ENCODE data around the gene PAK5.

PAK5 gene

DNA sequence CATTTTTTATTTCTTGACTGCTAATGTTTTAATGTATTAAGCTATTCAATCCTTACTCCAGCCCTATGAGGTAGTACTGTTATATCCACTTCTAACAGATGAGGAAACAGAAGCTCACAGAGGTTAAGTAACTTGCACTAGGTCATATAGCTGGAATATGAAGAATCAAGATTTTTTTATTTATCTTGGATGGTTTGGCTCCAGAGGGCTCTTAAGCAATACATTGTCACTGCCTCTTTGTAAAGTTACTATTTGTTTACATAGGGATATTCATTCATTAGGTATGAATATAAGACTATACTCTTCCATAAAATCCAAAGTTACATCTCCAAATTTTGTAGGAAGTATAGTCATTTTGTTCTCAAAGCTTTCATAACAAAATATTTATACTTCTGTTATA, 210.7 kb downstream of the PAK5 start:
- in situ Hi-C loops (cut with HindIII; ENCODE audit: low sequenced_read_pairs) = loop anchor here (25.0 kb wide), 2 partner anchors 484 to 659 kb away; no protein-coding TSS in a partner anchor

DNA sequence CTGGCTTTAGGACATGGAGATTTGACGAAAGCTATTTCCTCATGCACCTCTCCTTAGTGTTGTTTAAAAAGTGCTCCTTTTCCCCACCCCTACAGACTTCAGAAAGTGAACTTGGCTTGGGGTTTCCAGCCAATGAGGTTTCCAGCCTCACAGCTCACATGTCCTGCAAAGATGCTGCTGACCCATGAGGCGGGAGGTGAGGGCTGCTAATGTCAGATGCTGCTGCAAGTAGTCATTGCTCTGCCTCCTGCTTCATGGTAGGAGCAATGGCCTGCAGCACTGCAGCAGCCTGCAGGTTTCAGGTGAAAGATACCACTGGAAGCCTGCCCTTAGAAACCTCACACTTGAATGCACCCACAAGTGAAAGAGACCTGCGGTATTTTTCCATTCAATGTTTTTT, 211.7 kb downstream of the PAK5 start:
- in situ Hi-C loops (cut with HindIII; ENCODE audit: low sequenced_read_pairs) = loop anchor here (25.0 kb wide), 2 partner anchors 485 to 660 kb away; no protein-coding TSS in a partner anchor

DNA sequence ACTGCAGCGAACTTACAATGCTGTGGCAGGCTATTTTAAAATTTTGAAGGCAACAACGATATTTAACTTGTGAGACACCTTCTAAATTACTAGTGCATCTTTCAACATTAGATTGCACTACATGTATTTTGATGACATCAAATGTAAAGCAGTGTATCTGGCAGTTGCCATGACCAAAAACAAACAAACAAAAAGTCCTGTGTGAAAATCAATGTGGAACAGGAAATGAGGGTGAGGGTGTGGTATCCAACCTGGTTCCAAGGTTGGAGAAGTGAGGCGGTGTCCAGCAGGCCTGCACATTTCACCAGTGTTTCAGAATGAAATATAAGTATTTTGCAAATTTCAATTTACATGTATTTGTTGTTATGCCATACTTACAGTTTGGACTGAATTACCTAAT, 212.5 kb downstream of the PAK5 start:
- in situ Hi-C loops (cut with HindIII; ENCODE audit: low sequenced_read_pairs) = loop anchor here (25.0 kb wide), 2 partner anchors 486 to 661 kb away; no protein-coding TSS in a partner anchor

DNA sequence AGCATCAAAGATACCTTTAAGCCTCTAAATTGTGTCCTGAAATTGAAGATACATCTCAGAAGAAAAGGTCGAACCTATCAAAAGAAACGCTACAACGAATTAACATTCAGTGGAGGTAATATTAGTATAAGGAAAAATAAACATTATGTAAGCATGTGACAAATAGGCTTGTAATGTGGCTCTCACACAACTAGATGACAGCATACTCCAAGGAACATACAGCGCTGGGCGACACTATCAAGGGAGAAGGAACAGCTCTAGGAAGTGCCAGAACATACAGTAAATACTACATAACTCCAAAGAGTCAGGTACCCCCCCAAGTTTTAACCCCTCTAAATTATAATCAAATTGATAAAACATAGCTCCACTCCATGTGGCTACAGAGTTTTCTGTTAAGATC, 220.9 kb downstream of the PAK5 start:
- in situ Hi-C loops (cut with HindIII; ENCODE audit: low sequenced_read_pairs) = no loop called here

DNA sequence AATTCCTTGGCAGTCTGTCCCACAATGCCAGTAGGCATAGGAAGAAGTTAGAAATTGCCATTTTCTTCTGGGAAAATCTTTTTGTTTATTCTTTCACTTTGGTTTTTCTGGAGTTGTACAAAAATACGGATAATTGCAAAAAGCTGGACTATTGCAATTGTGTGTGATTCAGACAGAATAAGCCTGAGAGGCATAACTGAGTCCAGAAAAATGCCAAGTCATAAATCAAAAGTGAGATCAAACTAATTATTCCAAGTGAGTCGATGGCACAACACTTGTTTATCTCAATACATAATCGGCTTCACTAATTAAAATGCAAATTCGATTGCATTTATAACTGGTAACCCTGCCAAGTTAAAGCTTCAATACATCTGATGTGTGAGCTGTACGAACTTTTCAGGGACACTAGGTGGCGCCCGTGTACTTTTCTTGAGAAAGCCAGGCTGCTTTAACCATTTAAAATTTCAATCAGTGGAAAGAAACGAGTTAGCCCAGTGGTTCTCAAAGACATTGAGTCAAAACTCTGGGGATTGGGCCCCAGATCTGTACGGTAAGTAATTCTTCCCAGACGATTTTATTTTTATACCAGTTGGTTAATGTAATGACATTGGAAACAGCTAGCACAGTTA, 221.9 kb downstream of the PAK5 start:
- in situ Hi-C loops (cut with HindIII; ENCODE audit: low sequenced_read_pairs) = no loop called here

DNA sequence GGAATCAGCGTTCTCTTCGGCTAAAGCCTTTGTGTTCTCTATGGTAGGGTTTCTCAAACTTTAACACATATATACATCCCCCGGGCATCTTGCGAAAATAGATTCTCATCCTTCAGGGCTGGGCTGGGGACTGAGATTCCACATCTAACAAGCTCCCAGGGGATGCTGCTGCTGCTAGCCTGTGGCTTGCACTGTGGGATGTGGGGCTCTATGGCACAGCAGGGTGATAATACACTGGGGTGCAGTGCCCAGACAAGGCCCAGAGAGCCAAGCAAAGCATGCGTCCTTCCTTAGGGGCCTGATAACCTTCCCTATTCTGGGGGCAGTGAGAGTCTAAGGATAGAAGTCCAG, 222.4 kb downstream of the PAK5 start:
- in situ Hi-C loops (cut with HindIII; ENCODE audit: low sequenced_read_pairs) = no loop called here

DNA sequence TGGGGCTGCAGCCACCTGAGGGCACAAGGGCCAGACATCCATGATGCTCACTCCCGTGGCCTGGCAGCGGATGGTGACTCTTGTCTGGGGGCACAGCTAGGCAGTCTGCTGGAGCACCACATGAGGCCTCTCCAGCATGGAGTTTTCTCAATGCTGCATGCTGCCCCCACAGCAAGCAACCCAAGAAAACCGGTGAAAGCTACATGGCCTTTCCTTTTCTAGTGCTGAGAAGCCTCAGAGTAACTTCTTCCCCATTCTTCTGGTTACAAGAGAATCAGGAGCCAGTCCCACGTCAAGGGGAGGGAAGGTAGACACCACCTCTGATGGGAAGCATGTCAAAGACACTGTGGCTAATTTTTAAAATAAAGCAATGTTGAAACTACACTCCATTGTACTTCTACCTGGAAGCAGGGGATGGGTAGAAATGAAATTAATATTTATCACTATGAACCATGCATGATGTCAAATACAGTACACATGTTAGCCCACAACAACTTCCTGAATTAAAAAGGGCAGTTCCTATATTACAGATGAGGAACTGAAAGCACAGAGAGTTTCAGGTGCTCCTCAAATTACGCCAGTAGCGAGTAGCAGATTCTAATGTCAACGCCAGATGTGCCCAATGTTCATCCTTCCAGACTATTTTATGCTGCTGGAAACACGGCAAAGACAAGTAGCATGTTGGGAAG, 223.0 kb downstream of the PAK5 start:
- in situ Hi-C loops (cut with HindIII; ENCODE audit: low sequenced_read_pairs) = no loop called here

DNA sequence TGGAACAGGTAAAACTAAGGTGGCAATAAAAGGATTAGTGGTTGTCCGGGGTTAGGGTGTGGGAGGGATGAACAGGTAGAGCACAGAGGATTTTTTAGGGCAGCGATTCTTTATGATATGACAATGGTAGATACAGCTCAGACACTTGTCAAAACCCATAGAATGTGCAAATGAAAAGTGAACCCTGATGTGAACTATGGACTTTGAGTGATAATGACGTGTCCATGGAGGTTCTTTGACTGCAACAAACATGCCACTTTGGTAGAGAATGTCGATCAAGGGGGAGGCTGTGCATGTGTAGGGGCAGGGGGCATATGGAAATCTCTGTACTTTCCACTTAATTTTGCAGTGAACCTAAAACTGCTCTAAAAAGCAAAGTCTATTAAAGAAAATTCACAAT, 223.8 kb downstream of the PAK5 start:
- in situ Hi-C loops (cut with HindIII; ENCODE audit: low sequenced_read_pairs) = no loop called here

DNA sequence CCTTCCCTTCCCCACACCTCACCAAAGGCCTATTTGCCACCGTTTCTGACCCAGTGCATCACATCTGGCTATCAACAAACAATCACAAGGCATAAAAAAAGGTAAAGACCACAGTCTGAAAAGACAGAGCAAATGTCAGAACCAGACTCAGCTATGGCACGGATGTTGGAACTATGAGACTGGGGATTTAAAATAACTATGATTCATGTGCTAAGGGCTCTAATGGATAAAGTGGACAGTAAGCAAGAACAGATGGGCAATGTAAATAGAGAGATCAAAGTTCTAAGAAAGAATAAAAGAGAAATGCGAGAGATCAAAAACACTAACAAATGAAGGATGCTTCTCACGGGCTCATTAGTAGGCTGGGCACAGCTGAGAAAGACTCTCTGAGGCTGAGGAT, 225.0 kb downstream of the PAK5 start:
- in situ Hi-C loops (cut with HindIII; ENCODE audit: low sequenced_read_pairs) = no loop called here

DNA sequence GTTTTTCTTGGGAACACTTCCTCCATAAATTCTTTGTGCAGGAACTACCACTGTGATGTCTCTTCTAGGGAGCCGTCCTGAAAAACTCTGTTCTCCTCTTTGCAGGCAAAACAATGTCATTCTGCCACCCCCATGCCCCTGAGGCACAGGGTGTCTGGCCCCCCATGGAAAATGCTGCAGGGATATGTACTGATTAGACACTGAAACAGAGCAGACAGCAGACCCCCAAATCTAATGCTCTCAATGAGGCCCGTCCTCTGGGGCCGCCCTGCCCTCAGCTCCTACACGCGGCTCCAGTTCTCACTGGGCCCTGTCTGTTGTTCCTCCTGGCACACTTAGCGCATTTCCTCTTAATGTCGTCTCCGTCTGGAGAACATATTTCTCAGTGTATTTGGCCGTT, 227.0 kb downstream of the PAK5 start:
- in situ Hi-C loops (cut with HindIII; ENCODE audit: low sequenced_read_pairs) = no loop called here

DNA sequence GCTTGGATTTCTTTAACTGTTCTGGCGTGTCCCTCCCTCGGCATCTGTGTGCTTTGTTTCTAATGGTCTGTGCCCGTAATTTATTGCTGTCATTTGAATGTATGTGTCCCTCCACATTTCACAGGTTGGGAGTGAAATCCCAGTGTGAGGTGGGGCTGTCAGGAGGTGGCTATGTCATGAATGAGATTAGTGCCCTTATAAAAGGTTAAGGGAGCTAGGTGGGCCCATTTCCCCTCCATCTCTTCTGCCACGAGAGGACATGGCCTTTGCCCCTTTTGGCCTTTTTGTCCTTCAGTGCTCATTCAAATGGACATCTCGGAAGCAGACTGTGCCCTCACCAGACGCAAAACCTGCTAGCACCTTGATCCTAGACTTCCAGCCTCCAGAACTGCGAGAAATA, 228.2 kb downstream of the PAK5 start:
- in situ Hi-C loops (cut with HindIII; ENCODE audit: low sequenced_read_pairs) = no loop called here

DNA sequence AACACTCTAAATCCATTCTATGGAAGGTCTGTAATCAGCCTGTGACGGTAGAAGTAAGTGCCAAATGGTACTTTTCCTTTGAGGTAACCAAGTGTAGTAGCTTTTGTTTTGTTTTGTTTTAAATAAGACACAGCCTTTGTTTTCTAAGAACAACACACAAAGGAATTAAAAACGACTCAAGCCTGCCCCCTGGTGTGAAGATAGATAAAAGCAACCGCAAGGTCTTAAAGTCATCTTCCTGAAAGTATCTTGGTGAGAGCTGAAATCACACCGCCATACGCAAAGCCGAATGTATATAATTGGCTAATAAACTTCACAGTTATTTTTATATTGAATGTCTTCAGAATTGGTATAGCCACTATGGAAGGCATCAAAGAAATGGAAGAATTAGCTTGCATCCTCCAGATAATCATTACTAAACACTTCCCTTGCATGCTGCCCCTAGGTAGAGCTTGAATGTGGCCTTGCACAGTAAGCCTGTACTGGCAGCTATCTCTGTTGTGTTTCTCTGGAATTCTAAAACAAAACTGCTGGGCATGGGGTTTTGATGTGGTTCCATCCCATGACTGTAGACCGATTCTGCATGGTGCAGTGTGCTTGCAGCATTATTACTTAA, 228.9 kb downstream of the PAK5 start:
- in situ Hi-C loops (cut with HindIII; ENCODE audit: low sequenced_read_pairs) = no loop called here

DNA sequence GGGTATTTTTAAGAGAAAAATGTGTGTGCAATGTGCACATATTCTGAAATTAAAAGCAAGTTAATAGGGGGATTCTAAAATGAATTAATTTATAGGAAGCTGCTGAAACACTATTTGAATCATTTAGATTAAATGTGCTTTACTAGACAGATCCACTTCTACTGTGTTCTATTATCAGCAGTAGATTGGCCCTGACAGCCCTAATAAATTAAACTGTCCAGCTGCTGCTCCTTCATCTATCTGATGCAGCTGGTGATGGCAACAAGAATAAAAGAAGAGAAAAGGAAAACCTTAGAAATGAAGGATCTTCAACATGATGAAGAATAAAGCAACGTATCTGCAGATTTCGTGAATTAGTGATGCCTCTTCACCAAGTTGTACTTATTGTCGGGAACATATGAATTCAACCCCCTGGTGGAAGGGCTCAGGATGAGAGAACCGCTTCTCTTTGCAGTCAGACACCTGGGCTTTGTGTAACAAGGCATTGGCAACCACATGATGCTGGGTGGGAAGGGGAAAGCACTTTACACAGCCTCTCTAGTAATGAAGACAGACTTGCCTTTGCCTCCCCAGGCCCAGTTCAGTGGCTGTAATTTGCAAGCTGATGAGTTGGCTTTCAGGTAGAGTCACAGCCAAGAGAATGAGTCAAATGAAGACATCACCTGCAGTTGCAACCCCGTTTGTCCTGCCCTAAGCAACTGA, 230.1 kb downstream of the PAK5 start:
- in situ Hi-C loops (cut with HindIII; ENCODE audit: low sequenced_read_pairs) = no loop called here

DNA sequence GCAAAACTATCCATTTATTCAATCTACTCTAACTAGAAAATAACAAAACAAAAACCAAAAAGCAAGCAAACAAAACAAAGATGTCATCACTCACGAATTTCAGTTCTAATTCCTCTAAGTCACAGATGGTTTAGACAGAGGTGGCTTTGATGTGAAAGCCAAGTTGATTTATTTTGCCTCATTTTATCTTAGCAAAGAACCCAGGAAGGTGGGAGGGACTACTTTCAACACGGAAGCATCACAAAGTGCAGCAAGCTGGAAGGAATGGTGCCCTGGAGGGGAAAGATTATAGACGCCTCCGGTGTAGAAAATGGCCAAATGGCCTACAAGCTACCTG, 236.1 kb downstream of the PAK5 start:
- in situ Hi-C loops (cut with HindIII; ENCODE audit: low sequenced_read_pairs) = loop anchor here (5.0 kb wide), 2 partner anchors 76 to 206 kb away; no protein-coding TSS in a partner anchor

DNA sequence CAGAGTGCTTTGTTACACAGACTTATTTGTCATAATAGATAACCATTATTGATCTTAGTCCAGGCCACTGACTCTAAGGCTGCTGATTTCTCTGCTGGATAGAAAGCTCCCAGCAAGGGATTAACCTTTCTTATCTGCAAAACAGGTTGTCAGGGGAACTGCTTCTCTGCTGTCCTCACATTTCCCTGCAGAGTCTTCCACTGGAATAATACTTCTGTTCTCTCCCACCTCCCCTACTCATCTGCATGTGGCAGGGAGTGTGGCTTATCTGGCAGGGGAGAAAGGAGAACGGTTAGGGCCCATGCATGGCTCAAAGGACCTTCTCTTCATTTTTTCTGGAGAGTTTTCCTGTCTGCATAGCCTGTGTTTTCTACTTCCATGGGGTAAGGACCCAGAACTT, 238.3 kb downstream of the PAK5 start:
- in situ Hi-C loops (cut with HindIII; ENCODE audit: low sequenced_read_pairs) = loop anchor here (5.0 kb wide), 2 partner anchors 73 to 203 kb away; no protein-coding TSS in a partner anchor

DNA sequence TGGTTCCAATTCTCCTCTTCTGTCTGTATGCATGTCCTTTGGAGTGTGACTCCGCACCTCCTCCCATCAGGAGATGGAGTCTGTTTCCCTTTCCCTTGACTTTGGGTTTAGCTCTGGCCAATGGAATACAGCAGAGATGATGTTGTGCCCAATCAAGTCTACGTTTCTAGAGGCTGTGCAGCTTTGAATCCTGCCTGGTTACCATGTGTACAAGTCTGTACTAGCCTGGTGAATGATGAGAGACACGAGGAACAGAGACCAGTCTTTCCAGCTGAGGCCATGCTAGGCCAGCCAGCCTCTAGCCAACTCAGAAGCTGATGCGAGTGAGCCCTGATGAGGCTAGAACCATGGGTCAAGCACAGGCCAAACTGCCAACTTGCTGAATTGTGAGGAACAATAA, 241.3 kb downstream of the PAK5 start:
- in situ Hi-C loops (cut with HindIII; ENCODE audit: low sequenced_read_pairs) = no loop called here

DNA sequence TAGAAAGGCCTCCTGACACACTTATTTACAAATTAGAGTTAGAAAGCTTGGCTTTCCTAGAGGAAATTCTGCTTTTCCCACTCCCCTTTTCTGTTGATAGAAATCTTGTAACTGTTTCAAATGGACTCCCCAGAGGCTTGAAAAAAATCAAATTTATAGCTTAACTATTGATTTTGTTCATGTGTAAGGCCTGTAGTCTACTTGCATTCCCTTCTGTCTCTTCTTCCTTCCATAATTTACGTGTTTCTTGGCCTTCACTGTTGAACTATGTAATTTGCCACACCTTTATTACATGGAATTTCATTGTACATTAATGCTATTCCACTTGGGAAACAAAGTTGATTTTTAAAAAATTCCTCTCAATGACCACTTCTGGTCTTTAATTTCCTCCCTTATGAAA, 243.1 kb downstream of the PAK5 start:
- in situ Hi-C loops (cut with HindIII; ENCODE audit: low sequenced_read_pairs) = no loop called here

DNA sequence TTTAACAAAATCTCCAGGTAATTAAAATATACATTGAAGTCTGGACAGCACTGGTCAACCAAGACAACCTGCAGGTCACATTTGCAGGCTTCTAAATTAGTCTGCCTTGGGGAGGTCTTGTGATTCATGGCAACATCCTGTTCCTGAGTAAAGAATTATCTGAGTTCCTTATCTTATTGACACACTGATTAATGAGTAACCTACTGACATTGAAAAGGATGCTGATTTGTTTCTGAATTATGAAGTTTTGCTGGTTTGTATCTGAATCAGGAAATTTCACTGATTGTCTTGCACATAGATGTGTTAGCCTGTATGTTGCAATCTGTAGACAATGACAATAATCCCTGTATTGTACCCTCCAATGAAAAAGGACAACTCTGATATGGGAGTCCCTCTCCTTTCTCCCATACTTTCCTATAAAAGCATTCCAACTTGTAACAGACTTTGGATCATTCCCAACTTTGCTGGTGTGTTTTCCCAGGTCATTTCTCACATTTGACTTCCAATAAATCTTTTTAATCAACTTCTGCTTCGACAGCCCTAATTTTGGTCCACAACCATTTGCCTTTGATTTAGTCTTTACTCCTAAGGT, 244.5 kb downstream of the PAK5 start:
- in situ Hi-C loops (cut with HindIII; ENCODE audit: low sequenced_read_pairs) = no loop called here

DNA sequence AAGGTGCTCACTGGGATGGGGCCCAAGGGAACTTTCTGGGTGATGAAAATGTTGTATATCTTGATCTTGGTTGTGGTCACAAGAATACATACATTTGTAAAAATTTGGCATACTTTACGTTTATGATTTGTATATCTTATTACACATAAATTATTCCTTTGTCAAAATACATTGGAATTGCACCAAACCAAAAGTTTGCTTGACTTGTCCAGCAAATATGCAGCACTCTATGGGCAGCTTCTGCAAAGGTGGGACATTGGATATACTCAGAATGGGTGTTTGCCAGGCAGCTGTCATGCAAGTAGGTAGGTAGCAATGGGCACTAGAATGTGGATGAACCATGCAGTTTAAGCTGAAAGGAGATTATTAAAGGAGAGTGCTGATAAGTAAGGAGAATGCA, 246.5 kb downstream of the PAK5 start:
- in situ Hi-C loops (cut with HindIII; ENCODE audit: low sequenced_read_pairs) = no loop called here

DNA sequence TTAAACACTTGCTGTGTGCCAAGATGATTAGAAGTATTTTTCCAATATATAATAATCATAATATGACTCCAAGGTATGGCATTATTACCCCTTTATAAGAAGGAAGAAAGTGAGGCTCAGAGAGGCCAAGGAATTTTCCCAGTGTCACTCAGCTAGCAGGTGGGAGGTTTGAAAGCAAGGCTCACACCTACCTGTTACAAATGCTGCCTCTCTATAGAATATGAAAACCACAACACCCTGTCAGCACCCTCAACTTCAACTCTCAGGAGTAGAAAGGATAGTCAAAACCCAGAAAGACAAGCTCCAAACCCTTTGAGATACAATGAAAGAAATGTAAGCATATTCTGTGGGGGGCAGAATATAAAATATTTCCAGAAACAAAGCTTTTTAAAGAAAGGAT, 247.8 kb downstream of the PAK5 start:
- in situ Hi-C loops (cut with HindIII; ENCODE audit: low sequenced_read_pairs) = no loop called here

DNA sequence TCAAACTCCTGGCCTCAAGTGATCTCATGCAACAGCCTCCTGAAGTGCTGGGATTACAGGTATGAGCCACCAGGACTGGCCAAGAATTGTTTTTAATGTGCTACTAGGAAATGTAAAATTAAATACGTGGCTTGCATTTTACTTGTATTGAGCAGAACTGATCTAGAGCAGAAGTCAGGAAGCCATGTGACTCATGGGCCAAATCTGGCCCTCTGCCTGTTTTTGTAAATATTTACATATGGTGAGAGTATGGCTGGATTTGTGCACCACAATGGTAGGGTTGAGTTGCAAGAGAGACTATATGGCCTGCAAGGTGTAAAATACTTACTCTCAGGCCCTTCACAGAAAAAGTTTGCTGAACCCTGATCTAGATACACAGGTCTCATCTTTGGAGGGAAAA, 248.7 kb downstream of the PAK5 start:
- in situ Hi-C loops (cut with HindIII; ENCODE audit: low sequenced_read_pairs) = no loop called here
